Measurements from ENCODE around the gene OVOL2. TPM values are rescaled to one million over a fixed set of nuclear protein-coding genes. Genes with fewer than 3 reads are reported as not detected.

OVOL2 gene
- total RNA-seq, 1 experiment from 2014 or later = not detected

DNA sequence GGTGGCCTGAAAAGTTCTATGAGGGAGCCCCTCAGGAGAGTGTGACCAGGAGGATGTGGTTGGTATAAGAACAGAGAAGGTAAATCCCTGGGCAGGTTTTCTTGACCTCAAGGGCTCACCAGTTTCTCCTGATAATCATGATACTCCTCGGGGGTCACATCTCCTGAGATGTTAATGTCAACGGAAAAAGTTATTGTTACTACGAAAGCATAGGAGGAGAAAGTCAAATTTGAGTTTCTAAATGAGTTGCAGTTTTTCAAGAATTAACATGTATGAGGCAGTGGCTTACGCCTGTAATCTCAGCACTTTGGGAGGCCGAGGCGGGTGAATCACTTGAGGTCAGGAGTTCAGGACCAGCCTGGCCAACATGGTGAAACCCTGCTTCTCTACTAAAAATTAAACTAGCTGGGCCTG is 65.5 kb downstream of the OVOL2 start:
- no peak for TF ChIP-seq EZH2 (IDR thresholded peaks at IDR 0.05; ENCODE audit: borderline replicate concordance, low read depth, low read length, poor library complexity, severe bottlenecking)
- TF ChIP-seq, protein P1, sequence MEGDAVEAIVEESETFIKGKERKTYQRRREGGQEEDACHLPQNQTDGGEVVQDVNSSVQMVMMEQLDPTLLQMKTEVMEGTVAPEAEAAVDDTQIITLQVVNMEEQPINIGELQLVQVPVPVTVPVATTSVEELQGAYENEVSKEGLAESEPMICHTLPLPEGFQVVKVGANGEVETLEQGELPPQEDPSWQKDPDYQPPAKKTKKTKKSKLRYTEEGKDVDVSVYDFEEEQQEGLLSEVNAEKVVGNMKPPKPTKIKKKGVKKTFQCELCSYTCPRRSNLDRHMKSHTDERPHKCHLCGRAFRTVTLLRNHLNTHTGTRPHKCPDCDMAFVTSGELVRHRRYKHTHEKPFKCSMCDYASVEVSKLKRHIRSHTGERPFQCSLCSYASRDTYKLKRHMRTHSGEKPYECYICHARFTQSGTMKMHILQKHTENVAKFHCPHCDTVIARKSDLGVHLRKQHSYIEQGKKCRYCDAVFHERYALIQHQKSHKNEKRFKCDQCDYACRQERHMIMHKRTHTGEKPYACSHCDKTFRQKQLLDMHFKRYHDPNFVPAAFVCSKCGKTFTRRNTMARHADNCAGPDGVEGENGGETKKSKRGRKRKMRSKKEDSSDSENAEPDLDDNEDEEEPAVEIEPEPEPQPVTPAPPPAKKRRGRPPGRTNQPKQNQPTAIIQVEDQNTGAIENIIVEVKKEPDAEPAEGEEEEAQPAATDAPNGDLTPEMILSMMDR (conservative IDR thresholded peaks at IDR 0.05; ENCODE audit: low read depth, low read length) = no peak
- ChIA-PET CTCF (no interaction called here), POLR2A (ENCODE audit: low non-redundant PET) (no interaction called here)
- H3K36me3 ChIP-seq (ENCODE audit: insufficient read depth, low read length, poor library complexity, severe bottlenecking) = peaks cover 32% of the 10 kb centered on the region
- H3K27me3 ChIP-seq (replicated peaks; ENCODE audit: insufficient read depth, low read depth, low read length, poor library complexity) = no peaks in the 10 kb centered on the region
- no peak overlapping the region for H3K27ac ChIP-seq (ENCODE audit: low read depth, low read length, poor library complexity, severe bottlenecking)
- intact Hi-C loops (cut with micrococcal nuclease; ENCODE audit: unreplicated experiment) = loop anchor here (10.0 kb wide), 3 partner anchors 327 to 487 kb away; partner anchors contain the start of gene BFSP1
- no peaks in the 10 kb centered on the region for H3K9me3 ChIP-seq (ENCODE audit: low read depth, low read length, poor library complexity, severe bottlenecking)
- BruUV-seq (replicated peaks) = no TSS peak
- H3K4me3 ChIP-seq (ENCODE audit: low read depth, low read length, poor library complexity, severe bottlenecking) = no peak overlapping the region
- no peak for DNase-seq (ENCODE audit: low spot score)
- H3K4me1 ChIP-seq (ENCODE audit: insufficient read depth, low read length, poor library complexity, severe bottlenecking) = peaks cover 7% of the 10 kb centered on the region

DNA sequence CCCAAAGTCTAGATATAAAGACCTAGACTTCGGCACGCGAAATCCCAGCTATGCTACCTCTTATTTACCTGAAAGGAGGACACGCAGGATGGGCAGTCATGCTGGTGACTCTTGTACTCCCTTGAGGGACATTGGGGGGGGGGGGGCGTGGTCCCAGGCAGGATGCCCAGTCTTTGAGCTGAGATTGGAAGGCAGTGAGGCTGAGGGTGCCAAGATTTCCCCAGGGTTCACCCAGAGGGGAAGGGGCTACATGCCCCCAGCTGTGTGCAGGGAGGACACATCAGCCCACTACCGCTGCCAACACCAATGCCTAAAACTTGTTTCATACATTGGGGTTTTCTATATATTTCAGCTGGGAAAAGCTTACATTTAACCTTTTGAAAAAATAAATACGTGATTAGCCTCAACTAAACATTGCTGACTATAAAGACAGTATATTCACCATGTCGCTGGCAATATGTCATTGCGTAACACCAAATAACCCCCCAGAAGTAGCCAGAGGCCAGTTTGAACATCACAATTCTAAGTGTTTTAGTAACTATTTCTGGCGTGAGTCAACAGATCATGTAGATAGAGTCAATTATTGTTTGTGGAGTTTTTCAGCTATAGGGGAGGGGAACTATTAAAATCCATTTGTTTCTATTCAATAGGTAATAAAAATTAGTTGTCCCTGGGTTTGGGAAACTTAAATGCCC is 67.3 kb downstream of the OVOL2 start:
- Histone ChIP-seq H3K9me3 (ENCODE audit: low read depth, low read length, poor library complexity, severe bottlenecking) (no peaks in the 10 kb centered on the region), H3K4me1 (ENCODE audit: insufficient read depth, low read length, poor library complexity, severe bottlenecking) (peaks cover 7% of the 10 kb centered on the region), H3K27me3 (replicated peaks; ENCODE audit: insufficient read depth, low read depth, low read length, poor library complexity) (no peaks in the 10 kb centered on the region), H3K36me3 (ENCODE audit: insufficient read depth, low read length, poor library complexity, severe bottlenecking) (peaks cover 43% of the 10 kb centered on the region), H3K27ac (ENCODE audit: low read depth, low read length, poor library complexity, severe bottlenecking) (no peak overlapping the region), H3K4me3 (ENCODE audit: low read depth, low read length, poor library complexity, severe bottlenecking) (no peak overlapping the region)
- DNase-seq (ENCODE audit: low spot score) = no peak
- TF ChIP-seq, protein P1 (conservative IDR thresholded peaks at IDR 0.05; ENCODE audit: low read depth, low read length) = no peak
- TF ChIP-seq EZH2 (IDR thresholded peaks at IDR 0.05; ENCODE audit: borderline replicate concordance, low read depth, low read length, poor library complexity, severe bottlenecking) = no peak
- TSS peak; percentile 68 for BruUV-seq (replicated peaks)
- intact Hi-C loops (cut with micrococcal nuclease; ENCODE audit: unreplicated experiment) = loop anchor here (10.0 kb wide), 3 partner anchors 326 to 486 kb away; partner anchors contain the start of gene BFSP1
- POLR2A ChIA-PET (ENCODE audit: low non-redundant PET) = interaction anchor here (0.7 kb wide), 1 partner anchor 9 kb away, joined by 3 read pairs; no protein-coding TSS in a partner anchor
- CTCF ChIA-PET = no interaction called here

DNA sequence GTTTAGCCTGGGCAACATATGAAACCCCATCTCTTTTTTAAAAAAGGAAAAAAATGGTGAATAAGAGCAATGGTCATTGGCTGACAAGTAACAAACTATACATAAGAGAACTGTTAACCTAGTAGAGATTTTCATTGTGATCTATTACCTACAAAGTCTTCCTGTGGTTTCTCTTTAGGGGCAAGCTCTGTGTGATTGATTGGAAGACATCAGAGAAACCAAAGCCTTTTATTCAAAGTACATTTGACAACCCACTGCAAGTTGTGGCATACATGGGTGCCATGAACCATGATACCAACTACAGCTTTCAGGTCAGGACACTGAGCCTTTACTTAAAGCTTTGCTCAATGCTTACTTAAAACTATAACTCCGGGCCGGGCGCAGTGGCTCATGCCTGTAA is 69.7 kb downstream of the OVOL2 start:
- H3K27me3 ChIP-seq (replicated peaks; ENCODE audit: insufficient read depth, low read depth, low read length, poor library complexity) = no peaks in the 10 kb centered on the region

More for the DNA sequence above, 69.7 kb downstream of the OVOL2 start:
- DNase-seq (ENCODE audit: low spot score) = no peak
- ChIA-PET CTCF (no interaction called here), POLR2A (ENCODE audit: low non-redundant PET) (interaction anchor here (0.7 kb wide), 1 partner anchor 17 kb away, joined by 3 read pairs; no protein-coding TSS in a partner anchor)
- BruUV-seq (replicated peaks) = no TSS peak
- no peaks in the 10 kb centered on the region for H3K4me1 ChIP-seq (ENCODE audit: insufficient read depth, low read length, poor library complexity, severe bottlenecking)
- TF ChIP-seq EZH2 (IDR thresholded peaks at IDR 0.05; ENCODE audit: borderline replicate concordance, low read depth, low read length, poor library complexity, severe bottlenecking) = no peak
- TF ChIP-seq, protein P1 (conservative IDR thresholded peaks at IDR 0.05; ENCODE audit: low read depth, low read length) = no peak
- H3K4me3 ChIP-seq (ENCODE audit: low read depth, low read length, poor library complexity, severe bottlenecking) = no peak overlapping the region
- no peak overlapping the region for H3K27ac ChIP-seq (ENCODE audit: low read depth, low read length, poor library complexity, severe bottlenecking)
- intact Hi-C loops (cut with micrococcal nuclease; ENCODE audit: unreplicated experiment) = no loop called here
- peaks cover 51% of the 10 kb centered on the region for H3K36me3 ChIP-seq (ENCODE audit: insufficient read depth, low read length, poor library complexity, severe bottlenecking)
- no peaks in the 10 kb centered on the region for H3K9me3 ChIP-seq (ENCODE audit: low read depth, low read length, poor library complexity, severe bottlenecking)
